GM19351 (cell line): ENCODE results near the gene SYT11.
A peak's percentile ranks its signal among the peaks of the same experiment; 100 is the strongest.
"Not testable (repeated sequence)": the region's sequence is repeated elsewhere in the genome, so short reads cannot be mapped to it uniquely, and the experiment has no call there.

Experiments used
- ATAC-seq: cut with Tn5 transposase; IDR thresholded peaks from one replicate; pipeline ENCODE4 v1.9.1; 2021; ENCODE audit warnings: mild to moderate bottlenecking, moderate library complexity; ENCODE audit not compliant: unreplicated experiment

The SYT11 gene

GRCh38 chr1:155859234-155859829 is at the start of gene SYT11:
Gene SYT11, plus strand, starts transcription at chr1:155859567. Its CDS starts 195 bp downstream, at chr1:155859762.
- peak; percentile 64 for ATAC-seq

- no peak for ATAC-seq
These were observed 46.5 kb upstream of the SYT11 start for GRCh38 chr1:155812878-155813277.

- ATAC-seq: no peak
These were observed 45.7 kb upstream of the SYT11 start for GRCh38 chr1:155813672-155814071.

GRCh38 chr1:155816351-155816750 is 43.0 kb upstream of the SYT11 start:
- ATAC-seq: no peak

GRCh38 chr1:155827450-155827849 is 31.9 kb upstream of the SYT11 start:
- ATAC-seq: no peak

GRCh38 chr1:155831279-155831976 is 27.9 kb upstream of the SYT11 start:
- ATAC-seq: no peak

GRCh38 chr1:155833665-155834295 is 25.6 kb upstream of the SYT11 start:
- ATAC-seq: no peak

GRCh38 chr1:155834296-155834926 is 25.0 kb upstream of the SYT11 start:
- ATAC-seq: no peak

- not testable (repeated sequence) for ATAC-seq
These were observed 24.4 kb upstream of the SYT11 start for GRCh38 chr1:155834927-155835399.

GRCh38 chr1:155835548-155835947 is 23.8 kb upstream of the SYT11 start:
- ATAC-seq: no peak

GRCh38 chr1:155840386-155840785 is 19.0 kb upstream of the SYT11 start:
- ATAC-seq: no peak

GRCh38 chr1:155844860-155845421 is 14.4 kb upstream of the SYT11 start:
- ATAC-seq: no peak

- no peak for ATAC-seq
These were observed 11.4 kb upstream of the SYT11 start for GRCh38 chr1:155847823-155848529.

GRCh38 chr1:155850345-155850744 is 9.0 kb upstream of the SYT11 start:
- no peak for ATAC-seq

GRCh38 chr1:155856257-155856974 is 3.0 kb upstream of the SYT11 start:
- ATAC-seq: no peak

- ATAC-seq: peak; percentile 50
These were observed 2.1 kb upstream of the SYT11 start, which contains the start of gene GON4L for GRCh38 chr1:155856975-155857930. Gene GON4L, minus strand, starts transcription at chr1:155857214. Its CDS starts 3,434 bp downstream, at chr1:155853780.

- ATAC-seq: no peak
These were observed 550 bp upstream of the SYT11 start for GRCh38 chr1:155858800-155859233.
